Activated CD4-positive, alpha-beta T cell treated with anti-CD3 and anti-CD28 coated beads, Interleukin-2, amount 50 U/mL, for 1 hour (primary cell): ENCODE results near the gene PIGO.

Source experiments
- DNase-seq: peaks from one replicate; pipeline ENCODE4 v3.0.0-alpha.2; 2020

The PIGO gene

GRCh38 chr9:35070823-35071813 lies 25.3 kb downstream of the PIGO start:
- no peak for DNase-seq

DNA sequence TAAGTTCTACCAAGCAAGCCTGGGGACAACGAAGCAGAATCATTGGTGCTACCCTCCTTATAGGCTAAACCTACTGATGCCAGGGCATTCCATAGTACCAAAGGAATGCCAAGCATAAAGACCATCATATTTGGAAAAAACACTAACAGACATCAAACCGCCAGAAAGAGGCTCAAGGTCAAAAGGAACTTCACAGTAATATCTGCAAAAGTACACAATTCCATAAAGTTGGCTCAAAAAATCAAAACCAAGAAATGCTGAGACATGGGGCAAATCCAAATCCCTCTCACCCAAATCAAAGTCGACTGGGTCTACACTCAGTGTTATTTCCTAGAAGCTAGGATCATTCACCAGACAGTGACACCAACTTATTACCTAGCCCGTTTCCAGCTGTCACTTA lies 27.4 kb downstream of the PIGO start:
- DNase-seq = no peak

- DNase-seq = no peak
These were observed 29.3 kb downstream of the PIGO start for GRCh38 chr9:35067056-35067455.

- DNase-seq = no peak
These were observed 35.7 kb downstream of the PIGO start for GRCh38 chr9:35060548-35061207.

DNA sequence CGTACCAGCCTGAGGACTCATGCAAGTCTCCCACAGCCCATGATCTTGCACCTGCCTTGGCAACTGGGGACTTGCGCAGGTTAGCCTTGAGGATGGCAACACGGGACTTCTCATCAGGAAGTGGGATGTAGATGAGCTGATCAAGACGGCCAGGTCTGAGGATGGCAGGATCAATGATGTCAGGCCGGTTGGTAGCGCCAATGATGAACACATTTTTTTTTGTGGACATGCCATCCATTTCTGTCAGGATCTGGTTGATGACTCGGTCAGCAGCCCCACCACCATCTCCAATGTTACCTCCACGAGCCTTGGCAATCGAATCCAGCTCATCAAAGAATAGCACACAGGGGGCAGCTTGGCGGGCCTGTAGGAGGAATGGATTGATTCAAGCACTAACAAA lies 37.0 kb downstream of the PIGO start:
- no peak for DNase-seq

DNA sequence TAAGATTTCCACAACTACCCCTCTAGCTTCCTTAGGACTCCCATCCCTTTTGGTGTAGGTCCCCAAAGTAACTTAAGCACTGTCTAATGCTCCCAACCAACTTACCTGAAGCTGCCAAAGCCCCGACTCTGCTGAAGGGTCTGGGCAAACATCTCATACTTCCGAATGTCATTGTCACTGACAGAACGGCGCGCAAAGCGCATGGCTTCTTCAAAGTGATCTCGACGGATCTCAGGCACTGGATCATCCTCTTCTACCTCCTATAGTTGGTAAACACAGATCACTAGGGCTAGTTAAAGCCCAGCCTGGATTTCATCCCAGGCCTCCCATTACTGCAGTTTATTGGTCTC lies 39.1 kb downstream of the PIGO start:
- DNase-seq = no peak

DNA sequence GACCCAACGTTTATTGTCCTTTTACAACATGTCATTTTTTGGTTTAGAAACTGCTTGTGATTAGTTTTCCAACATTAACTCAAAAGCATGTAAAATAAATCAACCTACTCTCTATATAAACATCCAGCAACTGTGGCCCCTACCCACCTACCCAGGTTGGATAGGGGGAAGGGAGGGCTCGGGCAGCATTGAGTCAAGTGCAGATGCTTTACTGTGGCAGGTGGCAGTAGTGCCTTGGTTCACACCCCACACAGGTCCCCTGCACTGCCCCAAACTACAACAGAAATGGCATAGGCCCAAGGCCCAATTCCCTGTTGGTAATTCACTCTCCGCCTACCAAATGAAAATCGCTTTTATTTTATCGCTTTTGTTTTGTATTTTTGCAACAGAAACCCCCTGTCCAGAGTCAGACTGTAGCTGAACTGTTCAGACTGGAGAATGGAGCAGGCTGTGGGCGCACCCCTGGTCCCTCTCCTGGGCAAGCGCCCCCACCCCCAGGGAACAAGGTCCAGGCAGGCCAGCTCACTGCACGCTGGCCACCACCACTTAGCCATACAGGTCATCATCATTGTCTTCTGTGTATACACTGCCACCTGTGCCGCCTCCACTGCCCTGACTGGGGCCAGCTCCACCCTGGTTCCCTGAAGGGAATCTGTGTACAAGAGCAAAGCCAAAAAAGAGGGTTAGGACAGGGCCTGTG lies 39.7 kb downstream of the PIGO start:
- DNase-seq = no peak

DNA sequence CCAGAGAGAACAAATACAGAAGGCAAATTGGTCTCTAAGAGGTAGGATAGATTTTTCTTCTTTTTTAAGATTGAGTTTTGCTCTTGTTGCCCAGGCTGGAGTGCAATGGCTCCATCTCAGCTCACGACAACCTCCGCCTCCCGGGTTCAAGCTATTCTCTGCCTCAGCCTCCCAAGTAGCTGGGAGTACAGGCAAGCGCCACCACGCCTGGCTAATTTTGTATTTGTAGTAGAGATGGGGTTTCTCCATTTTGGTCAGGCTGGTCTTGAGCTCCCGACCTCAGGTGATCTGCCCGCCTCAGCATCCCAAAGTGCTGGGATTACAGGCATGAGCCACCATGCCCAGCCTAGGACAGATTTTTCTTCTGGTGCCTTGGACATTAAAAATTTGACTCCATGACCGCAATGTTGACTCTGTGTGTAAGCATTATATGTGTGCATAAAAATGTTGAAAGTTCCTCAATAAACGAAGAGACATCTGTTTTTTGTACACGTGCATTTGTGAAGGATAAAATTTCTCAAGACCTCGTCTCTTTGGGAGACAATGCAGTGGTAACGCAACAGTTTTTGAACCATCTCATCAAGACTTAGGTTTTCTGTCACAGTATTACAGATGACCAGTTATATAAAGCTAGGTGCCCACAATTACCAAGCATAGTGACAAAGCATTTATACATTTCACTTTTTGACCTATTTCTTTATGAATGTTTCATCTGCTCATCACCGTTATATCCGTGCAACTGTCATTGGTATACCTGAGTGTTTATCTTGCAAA lies 41.3 kb downstream of the PIGO start:
- no peak for DNase-seq

GRCh38 chr9:35054185-35054835 lies 42.1 kb downstream of the PIGO start:
- no peak for DNase-seq

DNA sequence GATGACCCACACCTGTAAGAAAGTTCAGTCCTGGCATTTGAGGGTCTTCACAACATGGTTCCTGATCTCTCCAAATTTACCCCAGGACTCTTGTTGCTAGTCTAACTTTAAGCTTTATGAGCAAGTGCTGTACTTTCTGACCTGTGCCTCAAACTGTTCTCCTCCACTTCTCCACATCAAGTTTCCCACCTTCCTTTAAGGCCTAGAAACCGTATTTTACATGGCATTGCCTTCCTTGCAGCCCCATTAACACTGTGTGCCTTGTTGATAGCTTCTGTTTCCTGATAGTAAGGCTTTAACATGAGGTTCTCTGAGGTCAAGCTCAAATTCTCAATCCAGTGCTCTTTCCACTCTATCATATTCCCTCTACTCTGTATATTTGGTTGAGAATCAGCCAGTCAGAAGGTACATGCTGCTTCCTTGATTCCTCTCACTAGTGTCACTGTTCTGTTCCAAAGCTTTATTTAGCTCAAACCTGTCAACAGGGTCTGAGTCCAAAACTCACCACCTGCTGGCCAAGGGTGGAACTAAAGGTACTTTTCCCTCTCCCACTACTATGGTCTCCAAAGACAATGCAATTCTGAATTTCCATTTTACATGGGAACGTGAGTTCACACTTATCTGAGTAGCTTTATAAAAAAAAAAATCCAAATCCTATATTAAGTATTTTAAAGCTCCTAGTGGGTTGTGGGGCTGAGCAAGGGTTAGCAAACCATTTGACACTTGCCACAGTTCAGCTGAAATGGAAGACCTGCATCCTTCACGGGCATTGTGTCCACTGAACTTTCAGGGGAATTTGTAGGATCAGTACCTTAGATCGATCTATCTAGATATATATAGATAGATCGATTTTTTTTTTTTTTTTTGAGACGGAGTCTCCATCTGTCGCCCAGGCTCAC lies 45.1 kb downstream of the PIGO start:
- peak; percentile 57 for DNase-seq

GRCh38 chr9:35048511-35048910 lies 47.9 kb downstream of the PIGO start:
- no peak for DNase-seq

GRCh38 chr9:35044071-35044470 lies 52.3 kb downstream of the PIGO start:
- no peak for DNase-seq

DNA sequence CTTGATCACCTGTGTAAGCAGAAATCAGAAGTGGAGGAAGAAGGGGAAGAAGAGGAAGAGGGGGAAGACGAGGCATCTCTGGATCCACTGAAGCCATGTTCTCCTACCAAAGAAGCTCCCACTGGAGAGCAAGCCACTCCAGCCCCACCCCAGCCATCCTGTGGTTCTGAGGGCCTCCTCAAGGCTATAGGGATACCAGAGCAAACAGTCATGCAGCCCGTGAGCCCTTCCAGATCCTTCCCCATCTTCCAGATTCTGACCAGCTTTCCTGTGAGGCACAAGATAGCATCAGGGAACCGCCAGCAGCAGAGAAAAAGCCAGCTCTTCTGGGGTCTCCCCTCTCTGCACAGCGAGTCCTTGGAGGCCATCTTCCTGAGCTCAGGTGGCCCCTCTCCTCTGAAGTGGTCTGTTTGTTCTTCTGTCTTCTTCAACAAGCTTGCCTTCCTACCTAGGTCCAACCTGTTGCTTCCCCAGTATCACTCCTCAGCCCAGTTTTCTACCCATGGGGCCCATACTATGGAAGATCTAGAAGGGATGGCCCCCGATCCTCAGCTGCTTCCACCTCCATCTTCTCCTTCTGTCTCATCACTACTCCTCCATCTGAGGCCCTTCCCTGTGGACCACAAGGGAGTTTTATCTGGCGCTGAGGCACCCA lies 53.4 kb downstream of the PIGO start:
- DNase-seq = no peak

- DNase-seq = no peak
These were observed 54.2 kb downstream of the PIGO start for GRCh38 chr9:35042081-35042604.
